Calu3 (cell line): ENCODE measurements around the gene RGSL1. TPM values are rescaled to one million over a fixed set of nuclear protein-coding genes. Genes with fewer than 3 reads are reported as not detected.

Source experiments
- BruUV-seq: library from RNA; stranded (reverse); fragments of 400-500 nt; replicated peaks from 2 replicates; lab custom pipeline; 2021; lab: Mats Ljungman, UMichigan
- CTCF ChIA-PET: fragments of 300-600 bp; sonication (Branson Sonifier 250); formaldehyde crosslinking; loops from one replicate; lab custom pipeline; 2022; ENCODE audit warnings: antibody characterized with exemption; lab: Charles Lee
- DNase-seq: peaks from one replicate; pipeline ENCODE4 v3.0.0; 2022
- H3K27ac Mint-ChIP-seq: one replicate; pipeline ENCODE4 v1.8.0; 2022; ENCODE audit warnings: mixed read lengths; ENCODE audit not compliant: unreplicated experiment
- H3K27me3 Mint-ChIP-seq: one replicate; pipeline ENCODE4 v1.8.0; 2022; ENCODE audit warnings: mixed read lengths; ENCODE audit not compliant: unreplicated experiment
- H3K36me3 Mint-ChIP-seq: one replicate; pipeline ENCODE4 v1.8.0; 2022; ENCODE audit warnings: mild to moderate bottlenecking, moderate library complexity, mixed read lengths; ENCODE audit not compliant: insufficient read depth, unreplicated experiment
- H3K4me1 Mint-ChIP-seq: one replicate; pipeline ENCODE4 v1.8.0; 2022; ENCODE audit warnings: mild to moderate bottlenecking, low read depth, mixed read lengths; ENCODE audit not compliant: unreplicated experiment
- H3K4me3 Mint-ChIP-seq: one replicate; pipeline ENCODE4 v1.8.0; 2022; ENCODE audit warnings: mild to moderate bottlenecking, low read depth, moderate library complexity, mixed read lengths; ENCODE audit not compliant: unreplicated experiment
- H3K9me3 Mint-ChIP-seq: one replicate; pipeline ENCODE4 v1.8.0; 2022; ENCODE audit warnings: low read depth, mixed read lengths; ENCODE audit not compliant: unreplicated experiment
- intact Hi-C: fragments of 100-400 bp; cut with micrococcal nuclease; formaldehyde crosslinking; loops from one replicate; pipeline ENCODE4 v1.10.0; 2022; ENCODE audit not compliant: unreplicated experiment
- total RNA-seq: library from RNA; stranded (reverse); gene quantifications from 2 replicates; pipeline ENCODE4 v1.2.3, GENCODE V29; 2022
- TF ChIP-seq, protein P1 (sequence below): fragments of 200-600 bp; IDR thresholded peaks from one replicate; pipeline ENCODE4 v1.8.0; 2022; ENCODE audit warnings: antibody characterized with exemption; ENCODE audit not compliant: unreplicated experiment

Gene RGSL1
- total RNA-seq, 1 experiment from 2014 or later, result not detected

DNA sequence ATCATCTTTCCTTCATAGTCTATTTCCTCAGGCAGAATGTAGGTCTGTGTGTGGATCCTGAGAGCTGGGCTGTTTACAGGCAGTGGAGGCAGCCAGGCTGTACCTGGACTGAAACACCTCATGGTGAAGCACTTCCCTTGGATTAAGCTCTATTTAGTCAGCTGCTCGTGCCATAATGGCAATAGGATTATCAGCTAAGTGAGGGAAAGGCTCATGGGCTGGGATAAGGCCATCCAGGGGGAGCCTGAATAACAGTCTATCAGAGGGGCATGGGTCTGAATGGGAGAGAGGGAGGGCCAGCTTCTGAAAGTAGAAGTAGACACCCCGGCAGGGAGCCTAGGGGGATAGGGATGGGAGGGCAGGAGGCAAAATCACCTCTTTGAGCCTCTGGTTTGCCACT lies 130.8 kb downstream of the RGSL1 start:
- CTCF ChIA-PET, result interaction anchor here (0.6 to 1.3 kb wide), 2 partner anchors 15 to 81 kb away, joined by 3 to 4 read pairs; no protein-coding TSS in a partner anchor
- intact Hi-C loops, result no loop called here
- TF ChIP-seq, protein P1, sequence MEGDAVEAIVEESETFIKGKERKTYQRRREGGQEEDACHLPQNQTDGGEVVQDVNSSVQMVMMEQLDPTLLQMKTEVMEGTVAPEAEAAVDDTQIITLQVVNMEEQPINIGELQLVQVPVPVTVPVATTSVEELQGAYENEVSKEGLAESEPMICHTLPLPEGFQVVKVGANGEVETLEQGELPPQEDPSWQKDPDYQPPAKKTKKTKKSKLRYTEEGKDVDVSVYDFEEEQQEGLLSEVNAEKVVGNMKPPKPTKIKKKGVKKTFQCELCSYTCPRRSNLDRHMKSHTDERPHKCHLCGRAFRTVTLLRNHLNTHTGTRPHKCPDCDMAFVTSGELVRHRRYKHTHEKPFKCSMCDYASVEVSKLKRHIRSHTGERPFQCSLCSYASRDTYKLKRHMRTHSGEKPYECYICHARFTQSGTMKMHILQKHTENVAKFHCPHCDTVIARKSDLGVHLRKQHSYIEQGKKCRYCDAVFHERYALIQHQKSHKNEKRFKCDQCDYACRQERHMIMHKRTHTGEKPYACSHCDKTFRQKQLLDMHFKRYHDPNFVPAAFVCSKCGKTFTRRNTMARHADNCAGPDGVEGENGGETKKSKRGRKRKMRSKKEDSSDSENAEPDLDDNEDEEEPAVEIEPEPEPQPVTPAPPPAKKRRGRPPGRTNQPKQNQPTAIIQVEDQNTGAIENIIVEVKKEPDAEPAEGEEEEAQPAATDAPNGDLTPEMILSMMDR, result no peak
- Mint-ChIP-seq H3K27ac (no peak overlapping the region), H3K4me3 (no peak overlapping the region), H3K9me3 (no peaks in the 10 kb centered on the region), H3K4me1 (peaks cover 3% of the 10 kb centered on the region), H3K27me3 (no peaks in the 10 kb centered on the region), H3K36me3 (no peaks in the 10 kb centered on the region)
- no TSS peak for BruUV-seq
- DNase-seq, result no peak

DNA sequence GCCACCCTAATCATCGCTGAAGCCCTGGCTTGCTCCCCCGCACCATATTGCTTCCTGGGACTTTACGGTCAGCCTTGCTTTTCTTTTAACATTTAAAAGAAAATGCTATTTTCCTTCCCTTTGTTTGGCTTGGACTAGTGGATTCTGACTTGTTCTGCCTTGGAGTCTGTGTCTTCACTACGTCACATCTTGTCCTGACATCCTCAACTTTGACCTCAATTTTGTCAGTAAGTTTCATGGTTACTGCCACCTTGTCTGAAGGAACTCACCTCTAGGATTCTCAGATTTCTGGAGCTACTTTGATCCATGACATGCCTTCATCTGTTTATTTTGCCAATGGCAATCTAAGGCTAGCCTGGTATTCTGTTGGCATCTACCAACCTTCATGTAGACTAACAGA lies 134.8 kb downstream of the RGSL1 start:
- Mint-ChIP-seq H3K36me3 (peaks cover 10% of the 10 kb centered on the region), H3K27me3 (no peaks in the 10 kb centered on the region), H3K4me1 (no peaks in the 10 kb centered on the region), H3K27ac (no peak overlapping the region), H3K4me3 (no peak overlapping the region), H3K9me3 (no peaks in the 10 kb centered on the region)
- no peak for DNase-seq
- CTCF ChIA-PET, result no interaction called here
- TF ChIP-seq, protein P1, result no peak
- intact Hi-C loops, result no loop called here
- BruUV-seq, result no TSS peak

DNA sequence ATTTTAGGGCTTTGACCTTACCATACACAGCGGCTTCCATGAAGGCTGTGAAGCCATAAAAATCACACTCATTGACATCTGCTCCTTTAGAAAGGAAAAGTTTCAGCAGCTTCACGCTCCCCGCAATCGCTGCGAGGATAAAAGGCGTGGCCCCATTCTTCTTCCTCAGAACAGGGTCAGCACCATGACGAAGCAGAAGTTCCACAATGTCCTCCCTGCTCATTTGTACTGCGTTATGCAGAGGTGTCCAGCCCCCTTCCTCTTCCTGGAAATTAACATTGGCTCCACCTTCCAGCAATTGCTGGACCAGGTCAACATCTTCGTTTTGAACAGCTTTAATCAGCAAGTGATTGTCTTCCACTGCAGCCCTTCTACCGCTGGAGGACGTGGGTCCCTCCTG lies 136.4 kb downstream of the RGSL1 start:
- BruUV-seq, result no TSS peak
- peaks cover under 1% of the 10 kb centered on the region for H3K27me3 Mint-ChIP-seq
- no peaks in the 10 kb centered on the region for H3K4me1 Mint-ChIP-seq
- H3K36me3 Mint-ChIP-seq, result peaks cover 10% of the 10 kb centered on the region
- no peaks in the 10 kb centered on the region for H3K9me3 Mint-ChIP-seq
- DNase-seq, result no peak
- CTCF ChIA-PET, result no interaction called here
- H3K27ac Mint-ChIP-seq, result no peak overlapping the region
- TF ChIP-seq, protein P1, result no peak
- intact Hi-C loops, result no loop called here
- H3K4me3 Mint-ChIP-seq, result no peak overlapping the region

DNA sequence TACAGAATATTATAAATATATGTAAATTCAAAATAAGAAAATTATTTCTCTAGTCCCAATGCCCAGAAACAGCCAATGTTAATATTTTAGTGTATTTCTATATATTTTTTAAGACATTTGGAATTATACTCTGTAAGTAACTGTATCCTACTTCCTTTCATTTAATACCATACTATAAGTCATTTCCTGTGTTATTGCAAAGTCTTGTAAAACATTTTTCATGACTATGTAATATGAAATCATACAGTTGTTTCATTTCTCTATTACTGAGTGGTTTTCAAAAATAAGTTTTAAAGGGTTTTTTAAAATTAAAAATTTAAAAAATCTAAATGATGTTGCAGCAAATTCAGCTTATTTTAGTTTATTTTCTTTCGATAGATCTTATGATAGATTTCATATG lies 137.1 kb downstream of the RGSL1 start:
- intact Hi-C loops, result no loop called here
- DNase-seq, result no peak
- TF ChIP-seq, protein P1, result no peak
- CTCF ChIA-PET, result no interaction called here
- Mint-ChIP-seq H3K36me3 (peaks cover 10% of the 10 kb centered on the region), H3K9me3 (no peaks in the 10 kb centered on the region), H3K27ac (no peak overlapping the region), H3K4me3 (no peak overlapping the region), H3K4me1 (no peaks in the 10 kb centered on the region), H3K27me3 (peaks cover 8% of the 10 kb centered on the region)
- no TSS peak for BruUV-seq
